OCI-M2 (cell line): ENCODE measurements around the gene TP53BP1.

Experiments
- DNase-seq: peaks from one replicate; lab custom pipeline; 2025; ENCODE audit not compliant: unreplicated experiment; lab: John Stamatoyannopoulos, UW

The TP53BP1 gene

DNA sequence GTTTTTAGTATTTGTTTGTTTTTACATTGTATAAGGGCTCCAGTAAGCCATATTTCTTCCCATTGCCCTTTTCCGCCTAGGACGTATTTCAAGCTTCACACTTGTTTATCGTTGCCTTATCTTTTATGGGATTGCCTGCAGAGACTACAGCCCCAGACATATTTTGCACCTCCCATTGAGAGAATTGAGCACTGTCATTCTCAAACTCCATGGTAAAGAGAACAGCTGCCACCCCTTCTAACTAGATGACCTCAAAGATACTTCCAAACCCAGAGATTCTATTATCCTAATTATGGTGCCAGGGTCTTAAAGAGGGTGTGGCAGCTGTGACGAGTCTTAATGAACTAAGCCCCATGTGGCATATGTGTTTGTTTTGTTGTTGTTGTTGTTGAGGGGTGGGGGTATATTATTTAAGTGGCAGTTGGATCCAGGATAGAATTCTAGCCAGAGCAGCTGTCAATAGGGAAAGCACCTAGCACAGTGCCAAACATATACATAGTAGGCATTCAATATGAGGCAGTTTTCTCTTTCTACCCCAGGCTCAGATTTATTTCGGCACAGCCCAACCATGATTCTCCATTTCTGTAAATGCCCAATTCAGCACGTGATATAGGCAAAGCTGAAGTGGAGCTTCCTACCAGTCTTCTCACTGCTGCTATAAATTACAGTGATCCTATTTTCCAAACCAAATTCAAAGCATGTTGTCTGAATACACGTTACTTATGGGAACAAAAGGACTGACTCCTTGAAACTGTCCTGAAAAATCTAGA is 932 bp upstream of the TP53BP1 start:
- no peak for DNase-seq

DNA sequence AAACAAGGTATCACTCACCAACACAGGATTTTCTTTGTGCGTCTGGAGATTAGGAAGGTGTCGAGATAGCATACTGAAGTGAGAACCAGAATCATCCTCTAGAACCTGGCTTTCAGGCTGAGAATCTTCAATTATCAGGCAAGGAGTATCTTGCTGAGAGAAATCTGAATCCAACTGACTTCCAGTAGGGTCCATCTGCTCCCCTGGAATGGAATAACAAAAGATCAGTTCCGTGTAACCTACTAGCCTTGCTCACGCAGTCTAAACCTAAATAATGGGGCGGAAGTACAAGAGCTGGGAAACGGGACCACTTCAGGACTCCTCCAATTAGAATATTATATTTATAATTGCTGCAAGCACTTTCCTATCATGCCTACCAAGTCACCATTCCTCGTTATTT is 690 bp downstream of the TP53BP1 start:
- DNase-seq, result no peak

DNA sequence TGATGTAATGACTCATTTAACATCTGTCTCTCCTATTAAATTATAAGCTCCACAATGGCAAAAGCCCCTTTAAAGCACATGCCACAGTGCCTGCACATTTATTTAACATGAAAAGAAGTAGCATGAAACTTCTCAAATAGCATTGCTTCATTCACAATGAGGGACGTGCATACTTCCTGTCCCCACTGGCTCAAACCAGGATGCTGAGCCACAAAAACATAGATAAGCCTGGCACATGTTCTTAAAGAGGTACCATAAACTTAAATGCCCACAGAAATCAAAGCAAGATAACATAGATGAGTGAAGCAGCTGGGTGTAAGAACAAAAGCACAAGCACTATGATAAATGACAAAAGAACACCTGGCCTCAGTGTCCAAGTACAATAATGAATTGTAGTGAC is 3.8 kb downstream of the TP53BP1 start:
- no peak for DNase-seq

DNA sequence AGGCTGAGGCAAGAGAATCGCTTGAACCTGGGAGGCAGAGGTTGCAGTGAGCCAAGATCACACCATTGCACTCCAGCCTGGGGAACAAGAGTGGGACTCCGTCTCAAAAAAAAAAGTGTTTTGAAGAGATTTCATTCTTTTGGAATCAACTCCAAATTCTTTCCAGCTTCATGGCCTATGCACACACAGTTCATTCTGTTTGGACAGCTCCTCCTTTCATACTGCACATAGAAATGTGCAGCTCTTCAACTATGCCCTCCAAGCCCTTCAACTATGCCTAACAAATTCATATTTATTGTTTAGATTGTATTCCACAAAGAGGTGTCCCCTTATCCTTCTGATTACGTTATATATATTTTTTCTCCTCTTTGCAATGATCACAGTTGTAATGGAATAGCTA is 4.2 kb downstream of the TP53BP1 start:
- DNase-seq, result no peak

DNA sequence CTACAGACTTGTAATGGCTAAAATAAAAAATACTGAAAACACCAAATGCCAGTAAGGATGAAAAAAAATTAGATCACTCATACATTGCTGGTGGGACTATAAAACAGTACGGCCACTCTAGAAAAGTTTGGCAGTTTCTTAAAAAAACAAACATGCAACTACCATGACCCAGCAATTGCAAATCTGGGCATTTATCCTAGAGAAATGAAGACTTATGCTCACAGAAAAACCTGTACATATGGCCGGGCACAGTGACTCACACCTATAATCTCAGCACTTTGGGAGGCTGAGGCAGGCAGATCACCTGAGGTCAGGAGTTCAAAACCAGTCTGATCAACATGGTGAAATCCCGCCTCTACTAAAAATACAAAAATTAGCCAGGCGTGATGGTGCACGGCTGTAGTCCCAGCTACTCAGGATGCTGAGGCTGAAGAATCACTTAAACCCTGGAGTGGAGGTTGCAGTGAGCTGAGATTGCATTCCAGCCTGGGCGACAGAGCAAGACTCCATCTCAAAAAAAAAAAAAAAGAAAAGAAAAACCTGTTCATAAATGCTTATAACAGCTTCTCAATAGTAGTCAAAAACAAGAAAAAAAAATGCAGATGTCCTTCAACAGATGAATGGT is 5.6 kb downstream of the TP53BP1 start:
- no peak for DNase-seq

DNA sequence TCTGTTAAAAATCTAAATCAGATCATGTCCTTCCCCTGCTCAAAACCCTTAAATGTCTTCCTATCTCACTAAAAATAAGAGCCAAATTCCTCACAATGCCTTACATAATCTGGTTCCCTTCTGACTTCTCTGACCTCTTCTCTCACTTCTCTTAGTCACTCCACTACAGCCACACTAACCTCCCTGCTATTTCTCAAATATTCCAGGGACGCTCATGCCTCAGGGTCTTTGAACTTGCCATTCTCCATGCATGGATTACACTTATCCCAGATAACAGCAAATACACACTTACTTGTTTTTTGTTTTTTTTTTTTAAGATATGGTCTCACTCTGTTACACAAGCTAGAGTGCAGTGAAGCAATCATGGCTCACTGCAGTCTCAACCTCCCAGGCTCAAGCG is 8.5 kb downstream of the TP53BP1 start:
- DNase-seq, result no peak

DNA sequence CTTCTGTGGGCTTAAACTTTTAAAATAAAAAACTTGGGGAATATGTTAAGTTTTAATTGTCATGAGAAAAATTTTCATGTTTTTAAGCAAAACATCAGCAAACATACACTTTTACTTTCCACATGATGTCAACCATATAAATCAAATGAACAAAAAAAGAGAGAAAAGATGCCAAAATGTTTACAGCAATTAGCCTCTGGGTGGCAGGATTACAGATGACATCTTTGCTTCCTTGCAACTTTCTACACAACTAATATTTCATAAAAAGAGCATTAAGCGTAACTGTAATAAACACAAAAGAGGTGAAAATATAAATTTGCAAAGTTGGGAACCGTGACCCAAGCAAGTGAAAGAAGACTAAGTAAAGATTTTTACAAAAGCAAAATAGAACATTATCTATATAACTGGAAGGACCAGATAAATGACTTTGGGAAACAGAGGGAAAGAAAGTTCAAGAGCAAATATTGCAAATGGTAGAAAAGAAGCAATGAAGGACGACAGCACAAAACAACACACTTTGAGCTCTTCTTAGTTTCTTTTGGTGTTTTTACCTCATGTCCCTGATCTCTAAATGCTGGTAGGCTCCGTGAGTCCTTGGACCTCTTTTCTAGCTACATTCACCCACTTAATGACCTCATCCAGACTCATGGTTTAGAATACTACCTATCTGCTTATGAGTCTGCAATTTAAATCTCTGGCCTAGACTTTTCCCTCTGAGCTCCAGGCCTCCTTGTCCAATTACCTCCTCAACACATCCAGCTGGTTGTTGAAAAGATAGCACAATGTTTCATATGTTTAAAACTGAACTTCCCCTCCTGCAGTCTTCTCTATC is 9.4 kb downstream of the TP53BP1 start:
- DNase-seq, result no peak

DNA sequence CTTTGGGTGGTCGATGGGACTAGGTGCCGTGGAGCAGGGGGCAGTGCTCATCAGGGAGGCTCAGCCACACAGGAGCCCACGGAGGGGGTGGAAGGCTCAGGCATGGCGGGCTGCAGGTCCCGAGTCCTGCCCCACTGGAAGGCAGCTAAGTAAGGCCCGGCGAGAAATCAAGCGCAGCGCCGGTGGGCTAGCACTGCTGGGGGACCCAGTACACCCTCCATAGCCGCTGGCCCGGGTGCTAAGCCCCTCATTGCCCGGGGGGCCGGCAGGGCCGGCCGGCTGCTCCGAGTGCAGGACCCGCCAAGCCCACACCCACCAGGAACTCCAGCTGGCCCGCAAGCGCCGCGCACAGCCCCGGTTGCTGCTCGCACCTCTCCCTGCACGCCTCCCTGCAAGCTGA is 19.1 kb downstream of the TP53BP1 start:
- no peak for DNase-seq

DNA sequence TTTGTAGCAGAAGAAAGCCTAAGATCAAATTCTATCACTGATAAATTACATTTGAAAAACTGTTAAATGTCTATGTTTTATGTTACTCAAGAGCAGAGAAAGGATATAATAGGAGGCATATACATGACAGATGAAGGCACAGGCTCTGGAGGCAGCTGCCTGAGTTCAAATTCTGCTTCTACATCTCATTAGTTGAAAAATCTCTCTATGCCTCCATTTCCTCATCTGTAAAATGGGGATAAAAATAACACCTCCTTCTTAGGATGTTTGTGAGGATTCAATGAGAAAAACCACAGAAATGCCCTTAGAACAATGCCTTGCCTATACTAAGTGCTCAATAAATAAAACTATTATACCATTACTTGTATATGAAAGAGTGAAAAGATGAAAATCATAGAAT is 21.0 kb downstream of the TP53BP1 start:
- no peak for DNase-seq

DNA sequence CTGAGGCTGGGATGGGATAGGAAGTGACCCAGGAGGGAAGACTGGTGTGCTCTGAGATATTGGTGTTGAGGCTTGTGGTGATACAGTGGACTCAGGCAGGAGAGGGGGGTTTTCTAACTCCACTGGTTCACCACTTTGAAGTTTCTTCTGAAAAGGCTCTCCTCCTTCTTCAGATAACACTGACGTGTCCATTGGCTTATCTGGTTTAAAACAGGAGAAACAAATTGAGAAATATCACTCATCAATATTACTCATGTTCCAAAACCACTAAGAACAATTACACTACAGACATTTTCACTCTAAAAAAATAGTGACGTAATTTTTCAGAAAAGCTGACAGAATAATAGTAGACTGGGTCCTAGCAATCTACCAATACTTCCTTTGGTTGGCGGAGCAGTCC is 23.1 kb downstream of the TP53BP1 start:
- no peak for DNase-seq

DNA sequence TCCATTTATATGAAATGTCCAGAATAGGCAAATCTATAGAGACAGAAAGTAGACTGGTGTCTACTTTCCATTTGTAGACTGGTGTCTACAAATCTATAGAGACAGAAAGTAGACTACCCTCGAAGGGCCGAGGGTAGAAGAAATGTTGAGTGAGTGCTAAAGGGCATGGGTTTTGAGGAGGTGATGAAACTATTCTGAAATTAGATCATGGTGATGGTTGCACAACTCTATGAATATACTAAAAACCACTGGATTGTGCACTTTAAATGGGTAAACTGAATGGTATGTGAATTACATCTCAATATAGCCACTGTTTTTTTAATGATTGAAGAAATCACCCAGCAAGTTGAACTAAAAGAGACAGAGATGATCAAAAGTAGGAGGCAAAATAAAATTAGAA is 27.9 kb downstream of the TP53BP1 start:
- no peak for DNase-seq

DNA sequence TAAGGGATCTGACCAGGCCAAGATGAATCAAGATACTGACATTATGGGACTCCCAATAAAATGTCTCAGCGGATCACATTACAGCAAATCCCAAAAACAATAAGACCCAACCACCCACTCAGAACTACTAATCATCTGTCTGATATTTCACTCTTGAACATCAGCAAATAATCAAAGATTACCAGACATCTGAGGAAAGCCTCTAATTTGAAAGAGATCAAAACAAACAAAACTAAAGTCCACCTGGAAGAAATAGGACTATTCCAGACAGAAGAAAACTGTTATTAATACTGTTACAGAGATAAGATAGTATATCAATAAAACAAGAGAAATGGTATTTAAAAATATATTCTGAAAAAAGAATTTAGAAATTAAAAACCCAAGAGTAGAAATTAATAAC is 29.0 kb downstream of the TP53BP1 start:
- no peak for DNase-seq

DNA sequence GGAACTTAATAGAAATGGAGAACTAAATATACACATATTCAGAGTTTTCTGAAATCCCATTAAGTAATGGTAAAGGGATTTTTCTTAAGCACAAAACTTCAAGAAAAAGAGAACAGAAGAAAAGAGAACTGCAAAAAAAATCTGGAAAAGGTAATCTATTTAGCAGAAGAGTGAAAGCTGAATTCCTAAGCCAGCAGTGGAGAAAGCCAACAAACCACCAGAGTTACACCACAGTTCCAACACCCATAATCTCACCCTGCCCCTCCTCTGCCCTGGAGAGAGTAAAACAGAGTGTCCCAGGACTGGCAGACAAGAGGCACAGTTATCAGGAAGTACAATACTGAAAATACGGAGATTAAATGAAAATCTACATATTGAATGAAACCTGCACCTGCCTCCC is 29.4 kb downstream of the TP53BP1 start:
- no peak for DNase-seq

DNA sequence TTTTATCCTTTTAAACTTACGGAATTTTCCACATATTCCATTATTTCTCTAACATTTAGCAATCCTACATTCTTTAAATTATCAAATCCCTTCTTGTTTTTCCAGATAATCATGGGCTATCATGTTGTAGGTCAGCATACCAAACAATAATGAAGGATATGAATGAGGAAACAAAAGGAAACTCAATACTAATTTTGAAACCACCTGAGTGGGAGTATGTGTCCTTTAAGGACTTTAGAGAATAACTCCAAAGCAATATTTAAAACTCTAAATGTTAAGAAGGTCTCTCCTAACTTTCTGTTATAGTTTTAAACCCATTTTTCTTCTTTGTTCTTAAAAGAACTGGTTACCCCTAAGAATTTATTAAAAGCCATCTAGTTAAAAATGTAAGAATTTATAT is 43.0 kb downstream of the TP53BP1 start:
- no peak for DNase-seq

DNA sequence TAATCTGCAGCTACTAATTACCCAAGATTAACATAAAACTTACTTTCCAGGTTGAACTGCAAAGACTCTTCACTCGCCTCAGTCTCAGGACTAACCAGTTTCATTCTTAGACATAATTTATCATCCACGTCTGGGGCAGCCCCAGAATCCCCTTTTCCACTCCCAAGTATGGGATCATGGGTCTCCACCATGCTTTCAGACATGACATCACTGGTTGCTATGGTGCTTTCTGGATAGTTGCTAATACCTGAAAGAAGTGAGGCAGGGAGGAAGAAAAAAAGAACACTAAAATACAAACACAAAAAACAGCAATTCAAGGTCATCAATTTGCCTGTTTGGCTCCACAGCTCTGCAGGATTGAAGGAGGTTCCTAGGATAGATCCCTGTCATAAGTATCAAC is 46.6 kb downstream of the TP53BP1 start:
- DNase-seq, result no peak

DNA sequence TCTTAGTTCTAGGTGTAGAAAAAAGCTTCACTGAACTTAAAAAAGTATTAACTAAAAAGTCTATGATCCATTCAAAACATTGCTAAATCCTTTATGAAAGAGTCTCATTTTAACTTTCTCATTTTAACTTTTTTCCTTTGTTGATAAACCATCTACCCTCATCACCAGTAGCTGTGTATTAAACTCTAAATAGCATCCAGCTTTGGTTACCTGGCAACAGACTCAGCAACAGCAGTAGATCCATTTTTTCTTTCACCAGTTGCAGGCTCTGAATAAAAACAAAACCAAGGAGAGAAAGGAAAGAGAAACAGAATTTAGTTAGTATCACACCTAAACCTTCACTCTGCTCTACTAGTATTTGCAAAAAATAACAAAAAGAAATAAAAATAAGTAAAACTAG is 51.6 kb downstream of the TP53BP1 start:
- no peak for DNase-seq

DNA sequence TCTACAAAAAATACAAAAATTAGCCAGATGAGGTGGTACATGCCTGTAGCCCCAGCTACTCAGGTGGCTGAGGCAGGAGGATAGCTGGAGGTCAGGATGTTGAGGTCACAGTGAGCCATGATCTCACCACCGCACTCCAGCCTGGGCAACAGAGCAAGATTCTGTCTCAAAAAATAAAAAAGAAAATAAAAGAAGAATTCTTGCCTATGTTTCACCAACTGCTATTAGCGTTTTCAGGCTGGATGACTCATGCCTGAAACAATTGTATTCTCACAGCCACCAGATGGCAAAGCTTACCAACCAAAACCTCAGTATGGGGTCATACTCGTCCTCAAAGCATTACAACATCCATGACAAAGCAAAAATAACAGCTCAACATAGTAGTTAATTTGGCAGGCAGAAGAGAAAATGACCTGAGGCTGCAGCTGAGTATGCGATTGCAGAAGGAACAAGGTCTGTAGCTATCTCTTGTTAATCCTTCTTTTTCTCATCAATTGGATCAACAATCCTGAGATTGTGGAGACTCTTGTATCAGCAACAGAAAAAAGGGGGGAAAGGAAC is 52.2 kb downstream of the TP53BP1 start:
- DNase-seq, result no peak

DNA sequence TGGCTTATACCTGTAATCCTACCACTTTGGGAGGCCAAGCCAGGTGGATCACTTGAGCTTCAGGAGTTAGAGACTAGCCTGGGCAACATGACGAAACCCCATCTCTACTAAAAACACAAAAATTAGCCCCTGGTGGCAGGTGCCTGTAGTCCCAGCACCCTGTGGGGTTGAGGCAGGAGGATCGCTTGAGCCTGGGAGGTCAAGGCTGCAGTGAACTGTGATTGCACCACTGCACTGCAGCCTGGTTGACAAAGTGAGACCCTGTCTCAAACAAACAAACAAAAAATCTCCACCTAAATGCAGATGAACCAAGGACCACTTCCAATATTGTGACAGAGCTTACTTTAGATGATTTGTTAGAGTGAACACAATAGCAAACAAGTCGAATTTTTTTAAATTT is 53.7 kb downstream of the TP53BP1 start:
- no peak for DNase-seq

DNA sequence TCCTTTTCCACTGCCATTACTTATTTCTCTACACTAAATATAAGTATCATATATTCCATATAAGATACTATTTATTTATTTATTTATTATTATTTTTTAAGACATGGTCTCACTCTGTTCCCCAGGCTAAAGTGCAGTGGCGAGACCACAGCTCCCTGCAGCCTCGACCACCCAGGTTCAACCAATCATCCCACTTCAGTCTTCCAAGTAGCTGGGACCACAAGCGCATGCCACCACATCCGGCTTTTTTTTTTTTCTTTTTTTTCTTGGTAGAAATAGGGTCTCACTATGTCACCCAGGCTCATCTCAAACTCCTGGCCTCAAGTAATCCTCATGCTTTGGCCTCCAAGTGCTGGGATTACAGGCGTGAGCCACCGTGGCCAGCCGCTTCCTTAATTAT is 56.6 kb downstream of the TP53BP1 start:
- DNase-seq, result no peak

DNA sequence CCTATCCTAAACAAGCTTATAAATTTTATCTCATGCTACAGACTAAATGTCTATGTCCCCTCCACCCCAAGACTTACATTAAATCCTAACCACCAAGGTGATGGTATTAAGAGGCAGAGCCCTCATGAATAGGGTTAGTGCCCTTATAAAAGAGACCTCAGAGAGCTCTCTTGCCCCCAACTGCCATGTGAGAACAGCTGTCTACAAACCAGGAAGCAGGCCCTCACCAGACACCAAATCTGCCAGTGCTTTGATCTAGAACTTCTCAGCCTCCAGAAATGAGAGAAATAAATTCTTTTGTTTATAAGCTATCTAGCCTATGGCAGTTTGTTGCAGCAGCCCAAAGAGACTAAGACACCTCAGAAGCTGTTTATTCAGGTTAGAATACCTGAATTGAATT is 58.5 kb downstream of the TP53BP1 start:
- no peak for DNase-seq

DNA sequence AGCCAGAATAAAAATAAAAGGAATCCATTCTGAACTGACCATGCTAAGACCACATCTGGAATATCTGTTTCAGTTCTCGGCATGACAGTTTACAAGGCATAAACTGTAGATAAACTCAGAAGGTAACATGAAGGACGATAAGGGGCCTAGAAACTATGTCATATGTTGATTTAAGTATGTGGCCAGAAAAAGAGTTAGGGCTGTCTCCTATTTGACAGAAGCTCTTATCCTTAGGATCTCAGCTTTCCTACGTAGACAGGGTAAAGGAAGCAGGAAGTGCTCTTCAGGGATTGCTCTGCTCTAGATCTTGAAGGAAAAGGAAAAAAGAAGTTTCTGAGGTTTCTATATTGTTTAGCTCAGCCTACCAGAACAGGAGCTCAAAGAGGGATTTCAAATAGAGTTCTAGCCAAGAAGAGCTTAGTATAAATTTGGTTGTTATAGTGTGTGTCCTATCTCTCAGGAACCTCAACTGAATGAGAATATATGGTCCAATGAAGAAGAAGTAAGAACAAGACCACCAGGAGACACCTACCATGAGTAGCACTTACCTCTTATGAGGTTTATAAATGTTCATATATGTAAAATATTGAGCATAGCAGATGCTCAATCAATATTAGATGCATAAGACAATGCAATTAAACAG is 59.2 kb downstream of the TP53BP1 start:
- DNase-seq, result no peak
